Myocyte (in vitro differentiated cells): ENCODE results near the gene ATP8A1. TPM values are rescaled to one million over a fixed set of nuclear protein-coding genes. Genes with fewer than 3 reads are reported as not detected.
A peak's percentile ranks its signal among the peaks of the same experiment; 100 is the strongest.
"Not testable (repeated sequence)": the region's sequence is repeated elsewhere in the genome, so short reads cannot be mapped to it uniquely, and the experiment has no call there.

ENCODE experiments used
- DNase-seq: peaks from one replicate; pipeline ENCODE4 v3.0.0-alpha.2; 2012; ENCODE audit warnings: low read depth
- total RNA-seq: library from RNA; depleted of rRNA; stranded (reverse); fragments of >200 nt; gene quantifications from 2 replicates; pipeline ENCODE4 v1.2.3, GENCODE V29; 2014

ATP8A1 gene
- total RNA-seq, 1 donor from 2014 or later, result 1.4 TPM

DNA sequence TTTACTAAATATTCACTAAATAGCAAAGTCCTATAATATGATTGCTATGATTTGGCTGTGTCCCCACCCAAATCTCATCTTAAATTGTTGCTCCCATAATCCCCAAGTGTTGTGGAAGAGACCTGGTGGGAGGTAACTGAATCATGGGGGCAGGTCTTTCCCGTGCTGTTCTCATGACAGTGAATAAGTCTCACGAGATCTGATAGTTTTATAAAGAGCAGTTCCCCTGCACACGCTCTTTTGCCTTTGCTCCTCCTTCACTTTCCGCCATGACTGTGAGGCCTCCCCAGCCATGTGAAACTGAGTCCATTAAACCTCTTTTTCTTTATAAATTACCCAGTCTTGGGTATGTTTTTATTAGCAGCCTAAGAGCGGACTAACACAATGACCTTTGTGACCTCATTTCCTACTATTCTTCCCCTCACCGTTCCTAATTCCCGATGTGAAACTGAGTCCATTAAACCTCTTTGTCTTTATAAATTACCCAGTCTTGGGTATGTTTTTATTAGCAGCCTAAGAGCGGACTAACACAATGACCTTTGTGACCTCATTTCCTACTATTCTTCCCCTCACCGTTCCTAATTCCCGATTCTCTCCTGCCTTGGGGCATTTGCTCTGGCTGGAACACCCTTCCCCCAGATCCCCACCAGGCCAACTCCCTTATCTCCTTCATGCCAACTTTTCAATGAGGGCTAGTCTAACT, 4.2 kb downstream of the ATP8A1 start:
- DNase-seq, result not testable (repeated sequence)

DNA sequence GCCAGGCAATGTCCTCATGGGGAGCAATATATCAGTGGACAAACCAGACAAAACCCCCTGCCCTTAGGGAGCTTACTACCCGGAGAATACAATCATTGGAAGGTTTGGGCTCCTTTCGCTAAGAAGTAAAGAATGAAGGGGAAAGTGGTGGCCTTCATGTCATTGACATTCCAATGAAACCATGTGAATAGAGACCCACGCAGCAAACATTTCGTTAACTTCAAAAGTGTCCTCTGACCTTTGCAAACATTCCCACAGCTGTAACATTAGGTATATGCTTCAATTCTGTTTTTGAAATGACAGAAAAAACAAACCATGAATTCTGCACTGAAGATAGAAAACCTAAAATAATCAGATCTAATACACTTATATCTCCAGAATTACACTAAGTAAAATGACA, 7.0 kb downstream of the ATP8A1 start:
- no peak for DNase-seq

DNA sequence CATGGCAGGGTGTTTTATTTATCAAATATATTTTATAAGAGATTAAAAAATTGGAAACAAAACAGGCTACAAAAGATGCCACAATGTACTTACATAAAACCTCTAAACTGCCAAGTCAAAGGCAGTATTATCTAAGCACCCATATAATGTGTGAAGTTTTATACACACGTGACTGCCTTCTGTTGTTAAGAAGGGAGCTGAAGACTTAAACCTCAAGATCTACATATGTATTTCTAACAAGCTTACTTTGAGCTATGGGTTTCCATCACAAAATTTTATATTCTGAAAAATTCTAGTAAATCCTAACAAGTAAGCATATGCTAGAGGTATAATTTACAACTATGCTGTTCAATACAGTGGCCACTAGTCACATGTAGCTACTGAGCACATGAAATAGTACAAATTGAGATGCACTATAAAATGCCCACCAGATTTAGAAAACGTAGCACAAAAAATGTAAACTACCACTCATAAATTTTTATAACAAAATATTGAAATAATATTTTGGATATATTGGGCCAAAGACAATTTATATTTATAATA, 9.8 kb downstream of the ATP8A1 start:
- no peak for DNase-seq

DNA sequence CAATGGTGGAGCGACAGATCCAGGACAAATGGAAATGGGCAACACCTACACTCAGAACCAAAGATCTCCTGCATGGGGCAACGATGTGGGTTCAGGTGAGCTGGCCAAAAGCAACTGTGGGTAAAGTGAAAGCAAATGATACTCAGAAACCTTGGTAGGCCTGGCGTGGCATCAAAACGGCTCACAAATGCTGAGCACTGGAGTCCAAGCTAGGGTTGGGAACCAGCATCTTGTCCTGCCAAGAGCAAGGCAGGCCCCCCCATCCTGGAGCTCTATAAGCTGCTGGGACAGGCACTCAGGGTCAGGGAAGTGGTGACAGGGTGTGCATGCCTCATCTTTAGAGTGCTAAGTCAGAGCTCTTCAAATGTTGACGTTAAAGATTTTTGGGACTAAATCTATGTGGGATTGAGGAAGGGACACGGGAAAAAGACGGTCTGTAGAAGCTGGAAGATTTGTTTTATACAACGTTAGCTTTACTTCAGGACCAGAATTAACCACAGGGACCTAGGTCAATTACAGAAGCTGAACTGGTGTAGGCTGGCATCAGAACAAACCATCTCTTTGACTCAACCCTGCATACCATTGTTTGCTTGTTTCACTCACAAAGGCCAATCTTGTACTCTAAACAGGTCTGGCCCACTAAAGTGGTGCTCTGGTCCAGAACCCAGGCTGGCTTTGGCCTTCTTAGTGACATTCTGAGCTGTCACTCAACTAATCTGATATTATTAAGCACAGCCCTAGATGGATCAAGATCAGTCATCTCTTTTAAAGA, 10.7 kb downstream of the ATP8A1 start:
- no peak for DNase-seq

DNA sequence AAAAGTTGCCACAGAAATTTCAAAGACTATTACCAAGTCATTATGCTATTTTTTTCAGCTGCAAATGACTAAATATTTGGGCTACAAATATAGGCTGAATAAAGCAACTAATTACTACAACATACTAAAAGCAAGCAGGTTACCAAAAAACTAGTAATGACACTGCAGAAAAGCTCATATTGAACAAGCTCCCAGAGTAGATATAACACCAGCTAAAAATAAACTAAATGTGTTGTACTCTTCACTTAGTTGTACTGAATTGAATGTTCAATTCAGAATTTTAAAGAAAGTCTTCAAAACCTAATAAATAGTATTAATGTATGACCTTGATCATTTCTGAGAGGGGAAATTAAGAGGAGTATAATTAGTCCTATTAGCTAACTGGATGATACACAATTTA, 12.0 kb downstream of the ATP8A1 start:
- DNase-seq, result no peak

DNA sequence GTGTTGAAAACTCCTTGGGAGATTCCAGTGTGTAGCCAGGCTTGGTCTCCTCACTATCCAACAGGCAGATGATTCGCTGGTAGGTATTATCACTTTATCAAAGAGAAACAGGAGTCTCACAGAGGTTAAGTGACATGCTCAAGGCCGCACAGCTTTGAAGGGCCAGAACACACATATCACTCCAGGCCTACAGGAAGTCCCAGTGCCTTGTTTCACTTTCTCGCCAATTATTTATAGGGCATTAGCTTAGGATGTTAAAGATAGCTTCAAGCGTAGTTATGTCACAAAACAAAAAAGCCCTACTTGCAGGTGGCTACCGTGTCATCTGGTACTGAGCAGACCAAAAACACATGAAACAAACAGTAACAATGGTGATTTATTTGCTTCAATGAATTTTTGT, 13.2 kb downstream of the ATP8A1 start:
- no peak for DNase-seq

DNA sequence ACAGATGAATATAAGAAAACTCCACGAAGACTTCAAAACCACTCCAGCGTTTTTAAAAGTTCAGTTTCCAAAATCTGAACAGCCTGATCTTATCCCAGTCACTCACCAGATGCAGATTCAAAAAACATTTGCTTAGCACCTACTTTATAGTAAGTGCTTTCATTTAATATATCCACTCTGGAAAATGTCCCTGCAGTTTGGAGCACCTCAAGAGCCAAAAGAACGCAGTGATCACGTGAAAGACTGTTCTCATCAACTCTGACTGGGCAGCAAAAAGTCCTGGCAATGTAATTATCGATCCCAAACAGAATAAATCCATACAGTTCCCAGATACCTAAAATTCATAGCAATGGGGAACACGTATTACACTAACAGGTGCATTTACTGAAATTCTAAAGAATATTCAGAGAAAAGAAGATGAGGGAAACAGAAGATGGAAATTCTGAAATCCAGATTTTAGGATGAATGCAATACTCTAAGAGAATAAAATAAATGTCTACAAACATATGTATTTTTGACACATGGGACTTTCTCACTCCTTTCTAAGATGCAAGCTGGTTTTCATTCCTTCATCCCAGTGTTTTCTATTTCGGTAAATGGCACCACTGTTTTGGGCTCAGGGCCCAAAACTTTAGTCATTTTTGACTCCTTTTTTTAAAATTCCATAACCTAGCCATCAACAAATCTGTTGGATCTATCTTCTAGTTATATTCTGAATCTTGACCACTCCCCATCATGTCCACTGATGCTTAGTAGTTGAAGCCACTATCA, 13.9 kb downstream of the ATP8A1 start:
- DNase-seq, result no peak

DNA sequence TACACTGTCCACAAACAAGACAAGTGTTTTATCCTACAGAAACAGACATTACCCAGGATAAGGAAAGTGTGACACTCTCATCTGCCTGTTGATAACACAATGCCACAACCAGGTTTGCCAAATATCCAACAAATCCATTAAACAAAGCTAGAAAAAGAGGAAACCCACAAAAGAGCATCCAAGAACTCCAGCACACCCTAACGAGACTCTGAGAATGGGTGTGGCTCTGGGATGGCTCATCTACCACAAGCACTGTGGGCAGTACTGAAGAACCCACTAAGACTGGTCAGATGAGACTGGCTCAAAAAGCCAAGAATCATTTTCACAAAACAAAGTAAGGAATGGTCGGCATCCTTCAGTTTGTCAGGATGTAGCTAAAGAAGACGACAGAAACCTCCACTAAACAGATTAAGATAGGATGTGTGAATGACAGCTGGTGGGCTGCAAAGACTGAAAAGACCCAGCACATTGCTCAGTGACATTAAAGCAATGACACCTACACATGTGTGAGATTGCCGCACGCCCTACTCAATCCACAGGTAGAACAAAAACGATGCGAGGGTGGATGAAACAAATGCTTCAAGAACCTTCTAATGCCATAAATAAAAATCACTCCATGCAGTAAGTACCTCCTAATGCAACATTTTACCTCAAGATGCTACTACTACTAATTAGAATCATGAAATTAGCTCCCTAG, 14.7 kb downstream of the ATP8A1 start:
- DNase-seq, result no peak

DNA sequence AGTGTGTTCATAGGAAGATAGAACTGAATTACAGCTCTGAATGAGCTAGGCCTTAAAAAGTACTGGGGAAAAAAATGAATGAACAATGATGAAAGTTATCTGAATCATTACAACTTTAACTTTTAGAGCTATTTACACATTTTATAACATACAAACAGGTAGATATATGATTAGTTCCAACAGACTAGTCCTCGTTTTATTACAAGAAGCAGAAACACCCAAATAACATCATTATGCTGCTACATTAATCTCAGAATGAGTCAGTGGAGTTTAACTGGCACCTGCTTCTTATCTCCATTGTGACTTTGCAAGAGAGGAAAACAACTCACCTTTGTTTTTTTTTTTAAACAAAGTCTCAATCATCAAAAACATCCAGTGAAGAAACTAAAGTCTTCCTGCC, 15.2 kb downstream of the ATP8A1 start:
- DNase-seq, result no peak

DNA sequence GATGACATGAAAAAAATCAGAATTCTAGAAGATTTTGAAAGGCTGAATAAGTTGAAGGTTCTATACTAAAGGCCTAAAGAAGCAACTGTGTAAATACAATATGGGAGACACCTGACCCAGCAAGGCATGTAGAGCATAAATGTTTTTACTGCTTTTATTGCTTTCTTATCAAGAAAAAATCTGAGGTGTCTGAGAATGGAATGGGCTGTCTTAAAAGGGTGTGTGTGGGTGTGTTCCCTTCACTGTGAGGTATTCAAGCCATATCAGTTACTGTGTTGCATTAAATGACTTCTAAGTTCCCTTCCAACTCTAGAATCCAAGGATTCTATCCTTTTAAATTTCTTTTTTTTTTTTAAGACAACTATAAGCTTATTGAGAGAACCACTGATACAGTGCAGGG, 15.7 kb downstream of the ATP8A1 start:
- no peak for DNase-seq

DNA sequence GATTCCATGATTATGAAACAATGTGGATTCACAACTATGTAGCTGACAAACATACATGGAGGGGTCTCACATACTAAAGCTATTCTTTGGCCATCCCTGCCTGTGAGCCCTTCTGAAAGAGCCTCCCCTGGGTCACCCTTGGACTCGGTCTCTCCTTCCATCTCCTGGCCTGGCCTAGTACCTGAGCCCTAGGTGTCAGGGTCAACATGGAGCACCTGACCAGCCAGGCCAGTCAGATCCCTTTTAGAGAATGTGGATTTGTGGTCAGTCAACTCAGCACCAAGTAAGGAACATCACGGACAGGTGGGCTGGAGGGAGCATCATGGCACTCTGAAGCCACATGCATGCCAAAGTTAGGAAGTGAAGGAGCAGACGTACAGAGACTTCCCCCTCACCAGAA, 16.3 kb downstream of the ATP8A1 start:
- DNase-seq, result no peak

DNA sequence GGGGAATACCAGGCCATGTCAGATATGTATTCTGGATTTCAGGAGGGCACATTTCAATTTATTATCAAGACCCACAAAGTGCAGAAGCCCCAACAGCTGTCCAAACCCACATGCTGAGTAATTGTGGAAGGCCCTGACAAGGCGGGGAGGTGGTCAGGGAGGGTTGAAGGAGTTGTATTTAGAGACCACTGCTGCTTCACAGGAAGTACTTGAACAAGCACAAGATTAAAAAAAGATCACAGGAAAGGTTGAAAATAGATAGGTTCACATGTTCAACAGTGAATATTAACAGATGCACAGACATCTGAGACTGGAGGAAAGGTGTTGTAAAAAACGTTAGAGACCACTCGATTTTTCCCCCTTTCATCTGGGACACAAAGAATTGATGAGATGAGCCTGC, 17.9 kb downstream of the ATP8A1 start:
- peak; percentile 46 for DNase-seq

DNA sequence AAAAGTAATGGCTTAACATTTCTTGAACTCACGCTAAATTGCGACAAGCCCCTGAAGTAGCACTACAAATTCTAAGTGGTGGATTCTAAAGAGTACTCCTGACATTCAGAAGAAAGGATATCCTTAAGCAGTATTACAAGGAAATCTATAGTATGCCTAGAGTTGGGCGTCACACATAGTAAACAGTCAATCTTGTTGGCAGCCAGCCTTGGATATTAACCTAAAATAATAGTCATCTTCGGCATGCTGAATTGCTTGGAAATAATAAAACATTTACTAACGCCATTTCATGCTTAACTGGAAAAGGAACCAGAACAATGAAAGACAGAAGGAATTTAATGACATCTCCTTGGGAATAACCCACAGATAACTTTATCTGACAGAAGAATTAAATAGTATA, 18.6 kb downstream of the ATP8A1 start:
- DNase-seq, result no peak

DNA sequence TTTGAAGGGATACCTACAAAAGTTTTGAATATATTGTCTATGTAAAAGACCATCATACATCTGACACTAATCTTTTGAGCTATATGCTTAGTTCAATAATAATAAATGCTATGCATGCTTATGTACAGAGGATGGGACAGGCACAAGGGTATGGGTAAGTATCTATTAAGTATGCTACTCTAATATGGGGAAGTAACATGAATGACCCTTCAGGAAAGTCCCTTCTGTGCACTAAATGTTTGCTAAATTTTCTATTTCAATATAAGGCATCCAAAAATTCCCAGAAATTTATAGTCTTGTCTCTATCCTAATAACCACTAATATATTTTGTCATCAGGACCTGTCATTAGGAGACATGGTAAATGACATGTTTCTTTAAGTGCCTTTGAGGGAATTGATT, 19.0 kb downstream of the ATP8A1 start:
- DNase-seq, result no peak

DNA sequence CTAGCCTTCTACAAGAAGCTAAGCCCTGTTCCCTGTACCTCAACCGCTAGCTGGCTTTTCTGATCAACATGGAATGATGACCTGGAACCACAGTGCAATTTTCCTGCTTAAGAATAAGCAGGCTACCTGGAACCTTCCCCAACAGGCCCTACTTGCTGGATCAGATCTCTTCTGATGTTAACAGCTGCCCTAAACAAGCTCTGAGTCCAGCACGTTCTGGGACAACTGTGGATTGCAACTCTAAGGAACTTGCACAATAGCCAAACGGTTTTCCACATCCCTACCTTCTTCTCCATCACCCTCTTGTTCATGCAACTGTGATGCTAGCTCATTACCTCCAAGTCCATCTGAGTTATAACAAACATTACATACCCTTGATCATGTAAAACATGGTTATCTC, 19.8 kb downstream of the ATP8A1 start:
- DNase-seq, result no peak

DNA sequence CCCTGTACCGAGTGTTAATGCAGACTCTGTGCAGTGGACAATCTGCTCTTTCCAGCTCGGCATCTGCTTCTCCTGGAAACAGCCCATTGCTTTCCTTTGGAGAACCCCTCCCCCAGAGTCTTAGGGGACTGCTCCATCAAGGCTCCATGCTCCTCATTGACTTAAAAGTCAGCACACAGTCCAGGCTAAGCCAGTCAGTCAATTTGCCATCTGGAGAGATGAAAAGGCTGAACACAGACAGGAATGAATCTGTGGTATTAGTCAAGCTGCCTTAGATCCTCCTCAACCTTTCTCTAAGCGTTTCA, 20.3 kb downstream of the ATP8A1 start:
- no peak for DNase-seq

DNA sequence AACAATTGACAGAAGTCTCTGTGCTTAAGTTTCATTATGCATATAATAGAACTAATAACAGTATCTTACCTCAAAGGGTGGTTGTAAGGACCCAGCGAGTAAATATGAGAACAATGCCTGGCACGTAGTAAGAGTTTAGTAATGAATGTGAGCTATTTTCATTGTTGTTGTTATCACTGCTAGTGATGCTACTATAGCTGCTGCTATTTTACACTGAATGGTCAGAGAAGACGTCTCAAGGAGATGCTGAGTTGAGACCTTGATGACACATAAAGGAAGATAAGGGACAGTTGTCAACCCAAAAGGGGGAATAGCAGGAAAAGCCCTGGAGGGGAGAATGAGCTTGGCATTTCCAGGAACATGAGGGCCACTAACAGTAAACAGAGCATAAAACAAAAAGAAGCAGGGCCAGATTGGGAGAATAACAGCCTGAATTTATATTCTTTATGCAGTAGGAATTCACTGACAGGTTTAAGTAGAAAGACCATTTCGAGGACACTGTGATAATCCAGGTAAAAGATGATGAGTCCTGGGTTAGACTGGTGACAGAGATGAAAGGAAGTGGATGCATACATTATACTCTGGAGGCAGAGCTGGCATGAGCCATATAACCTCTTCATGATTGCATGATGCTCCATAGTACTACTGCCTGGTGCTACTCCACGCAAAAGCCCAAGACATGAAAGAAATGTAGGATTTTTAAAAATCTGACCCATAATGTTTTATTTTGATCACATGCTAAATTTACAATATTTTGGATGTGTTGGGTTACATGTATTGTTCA, 23.1 kb downstream of the ATP8A1 start:
- DNase-seq, result no peak

DNA sequence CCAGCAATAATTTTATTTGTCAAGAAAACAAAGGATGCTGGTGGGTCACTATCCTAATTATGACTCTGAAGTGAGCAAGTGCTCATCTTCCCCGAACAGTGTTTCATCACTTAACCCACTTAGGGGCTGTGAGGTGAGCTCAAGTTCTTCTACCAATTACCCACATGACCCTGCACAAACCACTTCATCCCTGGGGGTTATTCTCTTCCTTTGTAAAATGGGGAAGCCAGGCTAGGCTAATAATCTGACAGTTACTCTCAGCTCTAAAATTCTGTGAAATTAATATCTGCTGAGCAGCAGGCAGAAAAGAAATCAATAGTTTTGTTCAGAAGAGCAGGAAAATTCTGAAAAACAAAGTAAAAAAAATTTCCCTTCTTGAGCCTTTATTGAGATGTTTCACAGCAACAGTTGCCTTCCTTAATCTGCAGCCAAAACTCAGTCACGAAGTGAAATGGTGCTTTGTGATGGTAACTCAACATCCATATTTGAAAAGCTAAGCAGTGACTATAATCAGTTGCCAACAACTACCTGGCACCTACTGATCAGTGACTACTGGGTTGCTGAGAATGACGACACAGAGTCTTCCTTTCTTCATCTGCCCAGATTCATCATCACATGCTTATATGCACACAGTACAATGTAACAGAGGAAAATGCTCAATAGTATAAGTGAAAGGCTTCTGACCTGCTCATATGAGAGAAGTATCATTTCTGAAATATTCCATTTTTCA, 24.1 kb downstream of the ATP8A1 start:
- DNase-seq, result no peak

DNA sequence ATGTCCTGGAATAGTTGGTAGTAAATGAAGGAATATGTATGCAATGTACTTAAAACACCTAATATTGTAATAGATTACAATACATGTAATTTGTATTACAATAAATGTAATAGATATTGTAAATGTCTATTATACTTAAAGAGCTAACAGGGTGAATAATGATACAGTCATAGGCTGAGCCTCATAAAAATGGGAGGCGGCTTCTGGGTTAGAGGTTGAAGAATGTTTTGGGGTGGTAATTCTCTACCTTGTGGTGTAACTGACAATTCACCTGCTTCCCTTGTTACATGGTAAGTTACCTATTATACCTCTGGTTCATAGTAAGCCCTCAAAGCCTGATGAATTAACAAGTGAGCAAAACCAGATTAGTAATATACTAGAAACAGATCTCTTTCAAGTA, 26.0 kb downstream of the ATP8A1 start:
- no peak for DNase-seq

DNA sequence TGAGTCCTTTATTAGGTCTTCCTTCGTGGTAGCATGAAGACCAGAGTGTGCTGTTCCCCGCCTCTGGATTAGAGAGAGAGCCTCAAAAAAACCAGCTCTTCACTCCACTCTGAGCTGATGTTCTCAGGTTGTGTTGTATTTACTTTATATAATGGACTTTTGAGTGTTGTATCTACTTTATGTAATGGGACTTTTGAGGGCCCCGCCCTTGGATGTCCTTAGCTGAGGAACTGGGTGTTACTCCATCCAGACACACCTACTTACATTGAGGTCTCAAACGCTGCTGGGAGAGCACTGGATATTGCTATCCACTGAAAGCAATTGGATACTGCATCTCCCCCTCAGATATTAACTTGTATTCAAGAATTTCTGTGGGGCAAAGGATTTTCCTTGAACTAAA, 28.2 kb downstream of the ATP8A1 start:
- DNase-seq, result no peak
